K562 (cell line): ENCODE measurements around the gene PIK3CA.

ENCODE experiments used
- CREM ChIP-seq: IDR thresholded peaks from 2 replicates; pipeline ENCODE4 v1.6.1; 2014; ENCODE audit warnings: antibody characterized with exemption, low read depth
- MYC ChIP-seq, 2 experiments: fragments of 250-450 bp in 1 of 2; sonication (Bioruptor Pico) in 1 of 2; IDR thresholded peaks; 2 replicates each; pipeline versions ENCODE4 v1.5.1 to v1.6.1; 2012 to 2021; ENCODE audit warnings: low read depth in 2 of 2, borderline replicate concordance in 1 of 2, improper control_type of control experiment in 1 of 2, low read length in 1 of 2, mild to moderate bottlenecking in 1 of 2, moderate library complexity in 1 of 2
- NBN ChIP-seq: fragments of 450-650 bp; IDR thresholded peaks from 2 replicates; pipeline ENCODE4 v1.6.1; 2016; ENCODE audit warnings: low read depth, mild to moderate bottlenecking
- NCOR1 ChIP-seq: fragments of 450-650 bp; IDR thresholded peaks from 2 replicates; pipeline ENCODE4 v1.6.1; 2016; ENCODE audit warnings: mild to moderate bottlenecking, moderate library complexity
- POLR2AphosphoS5 ChIP-seq: IDR thresholded peaks from 2 replicates; pipeline ENCODE4 v1.6.1; 2011; ENCODE audit warnings: mild to moderate bottlenecking, low read depth, low read length, moderate library complexity; ENCODE audit not compliant: control insufficient read depth, insufficient read depth
- TEAD2 ChIP-seq: fragments of 450-650 bp; IDR thresholded peaks from 2 replicates; pipeline ENCODE4 v1.6.1; 2016; ENCODE audit warnings: missing genetic modification characterization, control low read depth, missing compliant biosample characterization

GRCh38 chr3:179265092-179265491, 116.9 kb downstream of the PIK3CA start:
- TF ChIP-seq MYC (IDR thresholded peaks at IDR 0.05; ENCODE audit: low read depth, low read length) (no peak), MYC (CRISPR knock-in tag; IDR thresholded peaks at IDR 0.05; ENCODE audit: borderline replicate concordance, low read depth) (no peak), POLR2AphosphoS5 (0 out of 2 replicates have a peak, but pooled peaks have one; percentile 20), NCOR1 (peak; percentile 33; the same call in 1 of the 2 replicates), CREM (no peak), NBN (no peak), TEAD2 (tag) (no peak)
